H9 (cell line): ENCODE measurements around the gene SAFB. TPM values are rescaled to one million over a fixed set of nuclear protein-coding genes. Genes with fewer than 3 reads are reported as not detected.

Experiments used
- DNase-seq: peaks from one replicate; pipeline ENCODE4 v3.0.0-alpha.2; 2017
- H2AFZ ChIP-seq: one replicate; pipeline ENCODE4 v1.6.1; 2013; ENCODE audit warnings: mild to moderate bottlenecking, low read length, control low read depth, moderate library complexity
- H2AK5ac ChIP-seq: 2 replicates; pipeline ENCODE4 v1.6.1; 2013; ENCODE audit warnings: low read length, control low read depth, mixed read lengths; ENCODE audit not compliant: insufficient read length
- H2BK120ac ChIP-seq: one replicate; pipeline ENCODE4 v1.6.1; 2013; ENCODE audit warnings: low read depth, mild to moderate bottlenecking, low read length, control low read depth, inconsistent platforms; ENCODE audit not compliant: poor library complexity, severe bottlenecking
- H2BK12ac ChIP-seq: 2 replicates; pipeline ENCODE4 v1.6.1; 2013; ENCODE audit warnings: low read length, control low read depth, mixed read lengths, low read depth; ENCODE audit not compliant: insufficient read length
- H2BK15ac ChIP-seq: 2 replicates; pipeline ENCODE4 v1.6.1; 2013; ENCODE audit warnings: low read depth, low read length, control low read depth
- H2BK20ac ChIP-seq: one replicate; pipeline ENCODE4 v1.6.1; 2013; ENCODE audit warnings: low read depth, mild to moderate bottlenecking, low read length, control low read depth, inconsistent platforms; ENCODE audit not compliant: poor library complexity, severe bottlenecking
- H2BK5ac ChIP-seq: 2 replicates; pipeline ENCODE4 v1.6.1; 2013; ENCODE audit warnings: low read length, control low read depth, mixed read lengths; ENCODE audit not compliant: insufficient read length
- H3K14ac ChIP-seq: 2 replicates; pipeline ENCODE4 v1.6.1; 2013; ENCODE audit warnings: low read length, control low read depth; ENCODE audit not compliant: insufficient read depth
- H3K18ac ChIP-seq: 2 replicates; pipeline ENCODE4 v1.6.1; 2013; ENCODE audit warnings: low read depth, mild to moderate bottlenecking, mixed read lengths, low read length, control low read depth; ENCODE audit not compliant: insufficient read length
- H3K23ac ChIP-seq: 2 replicates; pipeline ENCODE4 v1.6.1; 2013; ENCODE audit warnings: low read length, control low read depth, mixed read lengths, low read depth; ENCODE audit not compliant: insufficient read length
- H3K23me2 ChIP-seq: 2 replicates; pipeline ENCODE4 v1.6.1; 2013; ENCODE audit warnings: low read depth, mild to moderate bottlenecking, mixed read lengths, low read length, control low read depth; ENCODE audit not compliant: insufficient read length, poor library complexity, severe bottlenecking
- H3K27ac ChIP-seq: 2 replicates; pipeline ENCODE4 v1.5.1; 2013; ENCODE audit warnings: low read length, control low read depth, mixed read lengths, low read depth; ENCODE audit not compliant: insufficient read length
- H3K27me3 ChIP-seq: 2 replicates; pipeline ENCODE4 v1.6.1; 2013; ENCODE audit warnings: low read length, control low read depth, inconsistent platforms; ENCODE audit not compliant: insufficient read depth
- H3K4ac ChIP-seq: 2 replicates; pipeline ENCODE4 v1.6.1; 2013; ENCODE audit warnings: low read depth, mild to moderate bottlenecking, control low read depth, inconsistent platforms, low read length, moderate library complexity
- H3K4me1 ChIP-seq: 2 replicates; pipeline ENCODE4 v1.6.1; 2013; ENCODE audit warnings: low read length, control low read depth, inconsistent platforms; ENCODE audit not compliant: insufficient read depth
- H3K4me2 ChIP-seq: 2 replicates; pipeline ENCODE4 v1.6.1; 2013; ENCODE audit warnings: low read length, control low read depth, mixed read lengths; ENCODE audit not compliant: insufficient read length, insufficient read depth
- H3K56ac ChIP-seq: 2 replicates; pipeline ENCODE4 v1.6.1; 2013; ENCODE audit warnings: low read depth, mild to moderate bottlenecking, mixed read lengths, low read length, control low read depth; ENCODE audit not compliant: insufficient read length
- H3K79me1 ChIP-seq: 2 replicates; pipeline ENCODE4 v1.6.1; 2013; ENCODE audit warnings: low read depth, mild to moderate bottlenecking, moderate library complexity, low read length, control low read depth, inconsistent platforms; ENCODE audit not compliant: insufficient read depth, poor library complexity, severe bottlenecking
- H3K79me2 ChIP-seq: 2 replicates; pipeline ENCODE4 v1.6.1; 2013; ENCODE audit warnings: low read length, control low read depth, inconsistent platforms; ENCODE audit not compliant: insufficient read depth
- H3K9ac ChIP-seq: 2 replicates; pipeline ENCODE4 v1.6.1; 2013; ENCODE audit warnings: low read length, control low read depth, mixed read lengths; ENCODE audit not compliant: insufficient read length; ENCODE audit errors: extremely low read depth
- H3K9me3 ChIP-seq: one replicate; pipeline ENCODE4 v1.6.1; 2013; ENCODE audit warnings: low read depth, low read length, inconsistent platforms; ENCODE audit not compliant: control insufficient read depth
- H3T11ph ChIP-seq: one replicate; pipeline ENCODE4 v1.6.1; 2013; ENCODE audit warnings: mild to moderate bottlenecking, low read length, control low read depth, inconsistent platforms
- H4K20me1 ChIP-seq: one replicate; pipeline ENCODE4 v1.6.1; 2013; ENCODE audit not compliant: control insufficient read depth, insufficient read length, insufficient read depth
- H4K5ac ChIP-seq: 2 replicates; pipeline ENCODE4 v1.6.1; 2013; ENCODE audit warnings: low read depth, mild to moderate bottlenecking, mixed read lengths, low read length, control low read depth; ENCODE audit not compliant: insufficient read length
- H4K8ac ChIP-seq: replicated peaks from 2 replicates; pipeline ENCODE4 v1.6.1; 2013; ENCODE audit warnings: low read length, control low read depth, mixed read lengths, low read depth; ENCODE audit not compliant: insufficient read length
- H4K91ac ChIP-seq: 2 replicates; pipeline ENCODE4 v1.6.1; 2013; ENCODE audit warnings: low read depth, mild to moderate bottlenecking, moderate library complexity, mixed read lengths, low read length, control low read depth; ENCODE audit not compliant: insufficient read length
- H3K27ac Mint-ChIP-seq, 3 experiments: 2 replicates in 2 of 3; 3 replicates in 1 of 3; pipeline ENCODE4 v1.8.0; 2020 to 2021; ENCODE audit warnings: mixed read lengths in 3 of 3, mild to moderate bottlenecking in 1 of 3, moderate library complexity in 1 of 3
- H3K27me3 Mint-ChIP-seq: 2 replicates; pipeline ENCODE4 v1.8.0; 2021; ENCODE audit warnings: low read depth, mild to moderate bottlenecking, moderate library complexity, mixed read lengths
- H3K36me3 Mint-ChIP-seq, 3 experiments: 2 replicates in 2 of 3; 3 replicates in 1 of 3; pipeline ENCODE4 v1.8.0; 2020 to 2021; ENCODE audit warnings: low read depth in 3 of 3, mixed read lengths in 3 of 3; ENCODE audit not compliant: insufficient read depth in 1 of 3
- H3K4me1 Mint-ChIP-seq, 2 experiments: 2 replicates each; pipeline ENCODE4 v1.8.0; 2020; ENCODE audit warnings: mixed read lengths in 2 of 2
- H3K4me3 Mint-ChIP-seq, 2 experiments: 2 replicates in 1 of 2; 3 replicates in 1 of 2; pipeline ENCODE4 v1.8.0; 2020 to 2021; ENCODE audit warnings: mild to moderate bottlenecking in 2 of 2, mixed read lengths in 2 of 2, moderate library complexity in 1 of 2
- H3K9me3 Mint-ChIP-seq, 2 experiments: 2 replicates in 1 of 2; 3 replicates in 1 of 2; pipeline ENCODE4 v1.8.0; 2020; ENCODE audit warnings: mild to moderate bottlenecking in 2 of 2, mixed read lengths in 2 of 2, moderate library complexity in 1 of 2
- WGBS: extraction: QIAGEN DNeasy Blood & Tissue Kit; methylation state at CpG from one replicate; pipeline ENCODE4 v1.1.7; 2013; ENCODE audit warnings: missing lambda C conversion rate, low lambda C conversion rate, mixed read lengths; ENCODE audit not compliant: insufficient read length; ENCODE audit errors: extremely low coverage; 5-methylcytosine and 5-hydroxymethylcytosine counted together
- total RNA-seq: library from RNA; stranded (reverse); gene quantifications from 2 replicates; pipeline ENCODE4 v1.2.1, GENCODE V29; 2021
- TF ChIP-seq, protein P1 (sequence below): fragments of 200-600 bp; sonication (generic); conservative IDR thresholded peaks from 3 replicates; pipeline ENCODE4 v1.8.0; 2021; ENCODE audit warnings: antibody characterized with exemption, mild to moderate bottlenecking

SAFB gene
- total RNA-seq, 1 experiment from 2014 or later, result 110 TPM

DNA sequence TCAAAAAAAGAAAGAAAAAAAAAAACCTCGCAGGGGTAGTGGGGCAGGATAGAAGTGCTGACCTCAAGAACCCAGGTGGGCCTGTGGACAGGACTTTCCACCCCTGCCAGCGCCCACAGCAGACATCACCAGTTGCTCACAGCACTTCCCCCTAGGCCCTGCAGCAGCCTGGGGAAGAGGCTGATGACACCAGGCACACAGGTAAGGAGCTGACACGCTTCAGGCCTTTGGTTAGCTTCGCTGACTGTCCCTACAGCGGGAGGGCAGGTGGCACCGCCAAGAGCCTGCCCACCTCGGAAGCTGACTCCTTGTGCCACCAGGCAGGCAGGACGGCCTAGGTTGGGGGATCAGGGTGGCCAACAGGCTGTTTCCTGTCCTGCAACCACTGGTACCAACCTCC is 88.1 kb downstream of the SAFB start:
- Mint-ChIP-seq H3K4me1 (0 out of 4 replicates have a peak, but pooled peaks cover 0 to 3% of the 10 kb centered on the region in 2 experiments), H3K36me3 (peaks cover 39 to 79% (median 64%) of the 10 kb centered on the region in 3 experiments), H3K27ac (no peak overlapping the region; a peak in 1 of 7 replicates), H3K9me3 (no peaks in the 10 kb centered on the region), H3K4me3 (no peak overlapping the region), H3K27me3 (no peaks in the 10 kb centered on the region)
- peaks cover 3% of the 10 kb centered on the region; the same call in 1 of the 2 replicates for H3K79me2 ChIP-seq
- no peak overlapping the region for H4K5ac ChIP-seq
- no peak overlapping the region for H3K56ac ChIP-seq
- no peak overlapping the region for H3K4me2 ChIP-seq
- H3K9me3 ChIP-seq, result no peaks in the 10 kb centered on the region
- TF ChIP-seq, protein P1, sequence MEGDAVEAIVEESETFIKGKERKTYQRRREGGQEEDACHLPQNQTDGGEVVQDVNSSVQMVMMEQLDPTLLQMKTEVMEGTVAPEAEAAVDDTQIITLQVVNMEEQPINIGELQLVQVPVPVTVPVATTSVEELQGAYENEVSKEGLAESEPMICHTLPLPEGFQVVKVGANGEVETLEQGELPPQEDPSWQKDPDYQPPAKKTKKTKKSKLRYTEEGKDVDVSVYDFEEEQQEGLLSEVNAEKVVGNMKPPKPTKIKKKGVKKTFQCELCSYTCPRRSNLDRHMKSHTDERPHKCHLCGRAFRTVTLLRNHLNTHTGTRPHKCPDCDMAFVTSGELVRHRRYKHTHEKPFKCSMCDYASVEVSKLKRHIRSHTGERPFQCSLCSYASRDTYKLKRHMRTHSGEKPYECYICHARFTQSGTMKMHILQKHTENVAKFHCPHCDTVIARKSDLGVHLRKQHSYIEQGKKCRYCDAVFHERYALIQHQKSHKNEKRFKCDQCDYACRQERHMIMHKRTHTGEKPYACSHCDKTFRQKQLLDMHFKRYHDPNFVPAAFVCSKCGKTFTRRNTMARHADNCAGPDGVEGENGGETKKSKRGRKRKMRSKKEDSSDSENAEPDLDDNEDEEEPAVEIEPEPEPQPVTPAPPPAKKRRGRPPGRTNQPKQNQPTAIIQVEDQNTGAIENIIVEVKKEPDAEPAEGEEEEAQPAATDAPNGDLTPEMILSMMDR, result no peak
- no peak overlapping the region for H2BK12ac ChIP-seq
- H3K9ac ChIP-seq, result no peak overlapping the region
- no peaks in the 10 kb centered on the region for H3K4me1 ChIP-seq
- no peak overlapping the region for H2AFZ ChIP-seq
- H3K14ac ChIP-seq, result no peak overlapping the region
- H4K91ac ChIP-seq, result no peak overlapping the region
- no peaks in the 10 kb centered on the region for H4K20me1 ChIP-seq
- H3K23ac ChIP-seq, result no peak overlapping the region
- peaks cover 2% of the 10 kb centered on the region for H3K23me2 ChIP-seq
- H2BK5ac ChIP-seq, result no peak overlapping the region
- H3T11ph ChIP-seq, result no peak overlapping the region
- no peak overlapping the region for H3K18ac ChIP-seq
- no peaks in the 10 kb centered on the region for H3K79me1 ChIP-seq
- WGBS, result no CpG with 5 or more reads among the region's 8 CpGs
- H2AK5ac ChIP-seq, result no peak overlapping the region
- H3K4ac ChIP-seq, result no peak overlapping the region
- no peak overlapping the region for H2BK15ac ChIP-seq
- no peak overlapping the region for H3K27ac ChIP-seq
- no peak overlapping the region for H4K8ac ChIP-seq
- no peak overlapping the region for H2BK120ac ChIP-seq
- no peaks in the 10 kb centered on the region for H3K27me3 ChIP-seq
- no peak for DNase-seq
- H2BK20ac ChIP-seq, result no peak overlapping the region
